ENCODE measurements around the gene SFXN5. TPM values are rescaled to one million over a fixed set of nuclear protein-coding genes. Genes with fewer than 3 reads are reported as not detected.

SFXN5 gene
- total RNA-seq, 1 experiment from 2014 or later = 11.3 TPM

DNA sequence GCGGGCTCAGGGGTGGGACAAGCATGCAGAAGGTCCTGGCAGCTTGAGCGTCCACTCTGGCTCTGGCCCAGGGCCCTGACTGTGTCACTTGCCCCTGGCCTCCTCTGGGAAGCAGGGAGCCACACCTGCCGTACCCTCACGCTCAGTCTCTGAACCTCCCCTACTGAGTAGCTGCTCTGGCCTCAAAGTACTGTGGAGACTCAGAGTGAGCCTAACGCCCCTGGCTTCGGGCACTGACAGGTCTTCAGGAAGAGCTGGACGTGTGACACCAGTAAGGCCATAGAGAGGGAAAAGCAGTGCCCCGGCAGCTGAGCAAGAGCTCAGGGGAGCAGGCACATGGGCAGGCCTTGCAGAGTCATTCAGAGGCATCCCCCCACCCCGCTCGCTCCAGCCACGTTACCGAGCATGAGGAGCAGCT is 73.3 kb downstream of the SFXN5 start:
- CTCF ChIA-PET = no interaction called here
- no peak overlapping the region for H3K27ac Mint-ChIP-seq (ENCODE audit: unreplicated experiment)
- H3K9me3 Mint-ChIP-seq (ENCODE audit: low read depth, unreplicated experiment) = no peaks in the 10 kb centered on the region
- no peak for DNase-seq
- TF ChIP-seq, protein P1, sequence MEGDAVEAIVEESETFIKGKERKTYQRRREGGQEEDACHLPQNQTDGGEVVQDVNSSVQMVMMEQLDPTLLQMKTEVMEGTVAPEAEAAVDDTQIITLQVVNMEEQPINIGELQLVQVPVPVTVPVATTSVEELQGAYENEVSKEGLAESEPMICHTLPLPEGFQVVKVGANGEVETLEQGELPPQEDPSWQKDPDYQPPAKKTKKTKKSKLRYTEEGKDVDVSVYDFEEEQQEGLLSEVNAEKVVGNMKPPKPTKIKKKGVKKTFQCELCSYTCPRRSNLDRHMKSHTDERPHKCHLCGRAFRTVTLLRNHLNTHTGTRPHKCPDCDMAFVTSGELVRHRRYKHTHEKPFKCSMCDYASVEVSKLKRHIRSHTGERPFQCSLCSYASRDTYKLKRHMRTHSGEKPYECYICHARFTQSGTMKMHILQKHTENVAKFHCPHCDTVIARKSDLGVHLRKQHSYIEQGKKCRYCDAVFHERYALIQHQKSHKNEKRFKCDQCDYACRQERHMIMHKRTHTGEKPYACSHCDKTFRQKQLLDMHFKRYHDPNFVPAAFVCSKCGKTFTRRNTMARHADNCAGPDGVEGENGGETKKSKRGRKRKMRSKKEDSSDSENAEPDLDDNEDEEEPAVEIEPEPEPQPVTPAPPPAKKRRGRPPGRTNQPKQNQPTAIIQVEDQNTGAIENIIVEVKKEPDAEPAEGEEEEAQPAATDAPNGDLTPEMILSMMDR (IDR thresholded peaks at IDR 0.05; ENCODE audit: unreplicated experiment) = no peak
- intact Hi-C loops (cut with micrococcal nuclease; ENCODE audit: unreplicated experiment) = loop anchor here (10.0 kb wide), 1 partner anchor 77 kb away; the partner anchor contains the start of gene SFXN5
- no peaks in the 10 kb centered on the region for H3K36me3 Mint-ChIP-seq (ENCODE audit: insufficient read depth, unreplicated experiment)
- no TSS peak for BruUV-seq (replicated peaks)
- H3K4me3 Mint-ChIP-seq (ENCODE audit: low read depth, unreplicated experiment) = no peak overlapping the region
- no peaks in the 10 kb centered on the region for H3K4me1 Mint-ChIP-seq (ENCODE audit: low read depth, unreplicated experiment)
- H3K27me3 Mint-ChIP-seq (ENCODE audit: unreplicated experiment) = no peaks in the 10 kb centered on the region

DNA sequence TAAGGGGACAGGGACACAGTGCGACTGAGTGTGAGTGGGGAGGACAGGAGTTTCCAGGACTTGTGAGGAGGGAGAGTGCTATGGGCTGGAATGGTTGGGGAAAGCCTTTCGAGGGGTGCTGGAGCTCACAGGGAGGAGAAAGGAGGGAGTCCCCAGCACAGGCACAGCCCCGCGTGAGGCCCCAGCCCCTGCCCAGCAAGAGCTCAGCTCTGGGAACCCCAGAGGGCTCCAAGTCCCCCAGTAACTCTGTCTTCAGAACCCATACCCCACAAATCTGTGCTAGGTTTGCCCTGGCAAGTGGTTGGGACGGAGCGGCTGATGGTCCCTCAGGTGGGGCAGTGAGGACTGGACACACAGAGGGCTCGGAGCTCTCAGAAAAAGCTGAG is 75.4 kb downstream of the SFXN5 start:
- intact Hi-C loops (cut with micrococcal nuclease; ENCODE audit: unreplicated experiment) = loop anchor here (10.0 kb wide), 1 partner anchor 79 kb away; the partner anchor contains the start of gene SFXN5
- Mint-ChIP-seq H3K4me1 (ENCODE audit: low read depth, unreplicated experiment) (no peaks in the 10 kb centered on the region), H3K27me3 (ENCODE audit: unreplicated experiment) (no peaks in the 10 kb centered on the region), H3K9me3 (ENCODE audit: low read depth, unreplicated experiment) (no peaks in the 10 kb centered on the region), H3K36me3 (ENCODE audit: insufficient read depth, unreplicated experiment) (no peaks in the 10 kb centered on the region), H3K4me3 (ENCODE audit: low read depth, unreplicated experiment) (no peak overlapping the region), H3K27ac (ENCODE audit: unreplicated experiment) (no peak overlapping the region)
- CTCF ChIA-PET = interaction anchor here (0.7 to 1.1 kb wide), 2 partner anchors 181 to 1120 kb away, joined by 3 to 4 read pairs; no protein-coding TSS in a partner anchor
- no TSS peak for BruUV-seq (replicated peaks)
- no peak for DNase-seq
- TF ChIP-seq, protein P1 (IDR thresholded peaks at IDR 0.05; ENCODE audit: unreplicated experiment) = no peak

DNA sequence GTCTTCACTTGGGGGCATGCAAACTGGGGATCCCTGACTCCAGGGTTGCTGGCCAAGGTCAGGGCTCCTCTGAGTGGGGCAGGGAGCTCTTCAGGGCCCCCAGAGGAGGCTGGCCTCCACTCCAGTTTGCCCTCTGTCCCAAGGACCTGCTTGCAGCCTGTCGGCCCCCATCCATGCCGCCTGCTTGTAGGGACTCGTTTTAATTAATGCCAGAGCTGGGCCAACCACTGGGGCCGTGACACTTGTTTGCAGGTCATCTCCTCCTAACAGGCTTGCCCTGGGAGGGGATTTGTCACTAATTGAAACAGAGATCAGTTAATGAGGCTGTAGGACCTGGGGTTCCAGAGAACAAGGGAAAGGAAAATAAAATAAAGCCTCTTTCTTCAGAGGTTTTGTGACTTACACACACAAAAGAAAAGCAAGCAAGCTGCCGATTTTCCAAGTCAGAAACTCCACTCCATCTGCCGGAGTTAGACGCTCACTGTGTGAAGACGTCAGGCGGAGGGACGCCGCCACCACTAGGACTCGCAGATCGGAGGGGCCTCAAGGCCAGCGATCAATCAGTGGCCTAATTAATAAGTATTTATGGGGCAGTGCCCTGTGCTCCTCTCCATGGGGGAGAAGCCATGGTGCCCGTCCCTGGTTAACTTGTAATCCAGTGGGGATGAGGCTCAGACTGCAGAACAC is 75.9 kb downstream of the SFXN5 start:
- intact Hi-C loops (cut with micrococcal nuclease; ENCODE audit: unreplicated experiment) = loop anchor here (10.0 kb wide), 1 partner anchor 79 kb away; the partner anchor contains the start of gene SFXN5
- H3K4me3 Mint-ChIP-seq (ENCODE audit: low read depth, unreplicated experiment) = no peak overlapping the region
- CTCF ChIA-PET = interaction anchor here (1.1 kb wide), 1 partner anchor 182 kb away, joined by 3 read pairs; no protein-coding TSS in a partner anchor

DNA sequence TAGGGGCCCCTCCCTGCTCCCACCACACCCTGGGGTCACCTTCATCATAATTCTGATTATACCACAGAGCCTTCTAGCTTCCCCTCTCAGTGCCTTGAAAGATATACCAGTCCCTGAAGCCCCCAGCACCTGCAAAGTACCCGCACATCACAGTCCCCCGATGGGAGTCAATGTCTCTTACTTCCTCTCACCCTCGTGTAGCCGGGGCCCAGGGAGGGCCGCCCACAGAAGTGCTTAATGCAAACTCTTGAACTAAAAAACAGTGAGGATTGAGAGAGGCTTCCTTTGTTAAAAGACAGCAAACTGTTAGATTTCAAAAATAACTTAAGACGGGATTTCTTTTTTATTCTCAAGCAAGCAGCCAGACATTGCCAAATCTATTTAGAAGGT is 76.5 kb downstream of the SFXN5 start:
- Mint-ChIP-seq H3K27me3 (ENCODE audit: unreplicated experiment) (no peaks in the 10 kb centered on the region), H3K4me3 (ENCODE audit: low read depth, unreplicated experiment) (no peak overlapping the region), H3K4me1 (ENCODE audit: low read depth, unreplicated experiment) (no peaks in the 10 kb centered on the region), H3K9me3 (ENCODE audit: low read depth, unreplicated experiment) (no peaks in the 10 kb centered on the region), H3K36me3 (ENCODE audit: insufficient read depth, unreplicated experiment) (no peaks in the 10 kb centered on the region), H3K27ac (ENCODE audit: unreplicated experiment) (no peak overlapping the region)
- CTCF ChIA-PET = interaction anchor here (1.1 kb wide), 1 partner anchor 36 kb away, joined by 3 read pairs; no protein-coding TSS in a partner anchor
- intact Hi-C loops (cut with micrococcal nuclease; ENCODE audit: unreplicated experiment) = loop anchor here (5.0 to 10.0 kb wide), 2 partner anchors 80 to 182 kb away; partner anchors contain the start of gene SFXN5
- no TSS peak for BruUV-seq (replicated peaks)
- TF ChIP-seq, protein P1 (IDR thresholded peaks at IDR 0.05; ENCODE audit: unreplicated experiment) = no peak
- DNase-seq = no peak

More for the DNA sequence above, 75.9 kb downstream of the SFXN5 start:
- no peaks in the 10 kb centered on the region for H3K4me1 Mint-ChIP-seq (ENCODE audit: low read depth, unreplicated experiment)
- no peaks in the 10 kb centered on the region for H3K9me3 Mint-ChIP-seq (ENCODE audit: low read depth, unreplicated experiment)
- TF ChIP-seq, protein P1 (IDR thresholded peaks at IDR 0.05; ENCODE audit: unreplicated experiment) = no peak
- no TSS peak for BruUV-seq (replicated peaks)
- DNase-seq = no peak
- no peaks in the 10 kb centered on the region for H3K36me3 Mint-ChIP-seq (ENCODE audit: insufficient read depth, unreplicated experiment)
- no peak overlapping the region for H3K27ac Mint-ChIP-seq (ENCODE audit: unreplicated experiment)
- no peaks in the 10 kb centered on the region for H3K27me3 Mint-ChIP-seq (ENCODE audit: unreplicated experiment)
